ENCODE measurements around the gene PRRT3. TPM values are rescaled to one million over a fixed set of nuclear protein-coding genes. Genes with fewer than 3 reads are reported as not detected.

The PRRT3 gene
- total and polyA plus RNA-seq, 2 of the 13 experiments (the other 11 are each of a cell fraction or from before 2014, with no cell fraction given), result 0.22 to 0.44 TPM

- TF ChIP-seq THRA (CRISPR knock-in tag; IDR thresholded peaks at IDR 0.05; ENCODE audit: borderline replicate concordance) (0 out of 2 replicates have a peak, but pooled peaks have one; percentile 5), PHF21A (CRISPR knock-in tag; IDR thresholded peaks at IDR 0.05) (peak; percentile 40), ZNF484 (CRISPR knock-in tag; IDR thresholded peaks at IDR 0.05; ENCODE audit: borderline replicate concordance, low read depth) (no peak), SOX13 (IDR thresholded peaks at IDR 0.05) (peak; percentile 64; the same call in 1 of the 2 replicates), SOX13 (CRISPR knock-in tag; conservative IDR thresholded peaks at IDR 0.05 in 1 of 2, IDR thresholded peaks at IDR 0.05 in 1 of 2) (peak in 1 of 2 experiments; percentile 73; a peak in 2 of 4 replicates), ZFYVE20 (CRISPR knock-in tag; IDR thresholded peaks at IDR 0.05; ENCODE audit: borderline replicate concordance, low read depth) (no peak), ZNF629 (CRISPR knock-in tag; conservative IDR thresholded peaks at IDR 0.05) (0 out of 2 replicates have a peak, but pooled peaks have one; percentile 16), ZNF543 (CRISPR knock-in tag; IDR thresholded peaks at IDR 0.05) (peak; percentile 56; the same call in 1 of the 2 replicates), ZNF570 (CRISPR knock-in tag; IDR thresholded peaks at IDR 0.05; ENCODE audit: borderline replicate concordance) (no peak), SOX6 (IDR thresholded peaks at IDR 0.05) (no peak), SOX6 (CRISPR knock-in tag; IDR thresholded peaks at IDR 0.05) (peak; percentile 68), MYNN (CRISPR knock-in tag; IDR thresholded peaks at IDR 0.05; ENCODE audit: low read depth) (no peak), ZC3H4 (CRISPR knock-in tag; IDR thresholded peaks at IDR 0.05; ENCODE audit: borderline replicate concordance) (no peak; the same call in 1 of the 2 replicates), NCOA2 (CRISPR knock-in tag; IDR thresholded peaks at IDR 0.05) (peak; percentile 18; the same call in 1 of the 2 replicates), HNF1B (CRISPR knock-in tag; IDR thresholded peaks at IDR 0.05) (peak; percentile 95), ZNF101 (CRISPR knock-in tag; IDR thresholded peaks at IDR 0.05; ENCODE audit: borderline replicate concordance, low read depth) (peak; percentile 100), PHF20 (CRISPR knock-in tag; IDR thresholded peaks at IDR 0.05) (peak; percentile 22), ZGPAT (CRISPR knock-in tag; IDR thresholded peaks at IDR 0.05) (peak; percentile 79), JUN (CRISPR knock-in tag; IDR thresholded peaks at IDR 0.05) (no peak), SRF (IDR thresholded peaks at IDR 0.05; ENCODE audit: low read depth, low read length) (no peak)
- TF ChIP-seq, protein P1, sequence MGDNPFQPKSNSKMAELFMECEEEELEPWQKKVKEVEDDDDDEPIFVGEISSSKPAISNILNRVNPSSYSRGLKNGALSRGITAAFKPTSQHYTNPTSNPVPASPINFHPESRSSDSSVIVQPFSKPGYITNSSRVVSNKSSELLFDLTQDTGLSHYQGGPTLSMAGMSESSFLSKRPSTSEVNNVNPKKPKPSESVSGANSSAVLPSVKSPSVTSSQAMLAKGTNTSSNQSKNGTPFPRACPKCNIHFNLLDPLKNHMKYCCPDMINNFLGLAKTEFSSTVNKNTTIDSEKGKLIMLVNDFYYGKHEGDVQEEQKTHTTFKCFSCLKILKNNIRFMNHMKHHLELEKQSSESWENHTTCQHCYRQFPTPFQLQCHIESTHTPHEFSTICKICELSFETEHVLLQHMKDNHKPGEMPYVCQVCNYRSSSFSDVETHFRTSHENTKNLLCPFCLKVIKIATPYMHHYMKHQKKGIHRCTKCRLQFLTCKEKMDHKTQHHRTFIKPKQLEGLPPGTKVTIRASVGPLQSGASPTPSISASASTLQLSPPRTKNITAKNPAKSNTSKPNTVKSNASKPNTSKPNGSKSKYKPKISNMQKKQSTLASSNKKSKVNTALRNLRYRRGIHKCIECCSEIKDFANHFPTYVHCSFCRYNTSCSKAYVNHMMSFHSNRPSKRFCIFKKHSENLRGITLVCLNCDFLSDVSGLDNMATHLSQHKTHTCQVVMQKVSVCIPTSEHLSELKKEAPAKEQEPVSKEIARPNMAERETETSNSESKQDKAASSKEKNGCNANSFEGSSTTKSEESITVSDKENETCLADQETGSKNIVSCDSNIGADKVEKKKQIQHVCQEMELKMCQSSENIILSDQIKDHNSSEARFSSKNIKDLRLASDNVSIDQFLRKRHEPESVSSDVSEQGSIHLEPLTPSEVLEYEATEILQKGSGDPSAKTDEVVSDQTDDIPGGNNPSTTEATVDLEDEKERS (CRISPR knock-in tag; IDR thresholded peaks at IDR 0.05), result 0 out of 2 replicates have a peak, but pooled peaks have one; percentile 36
Observed at GRCh38 chr3:9897408-9898372, 54.5 kb downstream of the PRRT3 start (continued).

Data from HepG2 (cell line).